T-helper 17 cell (primary cell): ENCODE results near the gene RFFL. TPM values are rescaled to one million over a fixed set of nuclear protein-coding genes. Genes with fewer than 3 reads are reported as not detected.

ENCODE experiments used
- total RNA-seq, 4 donors: library from RNA in 2 of 4; stranded (reverse) in 2 of 4; gene quantifications; one replicate each; pipeline ENCODE4 v1.2.3 and lab custom pipeline; 2022 to 2026

The RFFL gene
- total RNA-seq, 2 donors from 2014 or later: 71.0 to 72.1 TPM

Other genes starting within 250 kb of the RFFL start
- 1 to 10 TPM; 3.5 to 5.1 TPM for gene CCT6B, start 102.2 kb downstream of the RFFL start, total RNA-seq
- gene ZNF830, start 102.2 kb downstream of the RFFL start, total RNA-seq: 10 to 100 TPM; 28.0 to 33.3 TPM
- 10 to 100 TPM; 43.1 to 48.7 TPM for gene LIG3, start 83.2 kb downstream of the RFFL start, total RNA-seq
- 10 to 100 TPM in 1 of 2 donors, 1 to 10 TPM in 1; 8.7 to 14.2 TPM for gene RAD51D, start 56.2 kb upstream of the RFFL start, total RNA-seq
- not detected for gene FNDC8, start 57.9 kb upstream of the RFFL start, total RNA-seq
- 1 to 10 TPM; 9.5 to 9.6 TPM for gene NLE1, start 78.6 kb upstream of the RFFL start, total RNA-seq
- under 1 TPM; 0.15 to 0.23 TPM for gene UNC45B, start 84.1 kb upstream of the RFFL start, total RNA-seq
- gene SLC35G3, start 130.7 kb upstream of the RFFL start, total RNA-seq: under 1 TPM in 1 of 2 donors, not detected in 1; 0.32 TPM
- gene SLFN5, start 179.4 kb upstream of the RFFL start, total RNA-seq: 100 to 1,000 TPM; 104 to 109 TPM